RWPE1 (cell line): ENCODE results near the gene SHISA2.

ENCODE experiments used
- CTCF ChIA-PET: fragments of 350-600 bp; sonication (Branson Sonifier 250); formaldehyde crosslinking; extraction: SDS; loops from one replicate; lab custom pipeline; 2021; lab: Yijun Ruan, JAX
- POLR2A ChIA-PET: fragments of 400-600 bp; formaldehyde crosslinking; extraction: SDS; loops from one replicate; lab custom pipeline; 2020; ENCODE audit warnings: antibody characterized with exemption; ENCODE audit not compliant: low non-redundant PET; lab: Yijun Ruan, JAX
- DNase-seq: peaks from one replicate; pipeline ENCODE4 v3.0.0; 2012; ENCODE audit warnings: low spot score
- H3K27ac ChIP-seq: fragments of 450-650 bp; 2 replicates; pipeline ENCODE4 v1.5.1; 2017
- CTCF ChIP-seq: fragments of 450-650 bp; conservative IDR thresholded peaks from 2 replicates; pipeline ENCODE4 v1.5.1; 2017; ENCODE audit warnings: low read depth, mild to moderate bottlenecking

Gene SHISA2

GRCh38 chr13:26017932-26018665 lies 33.7 kb downstream of the SHISA2 start:
- no peak for DNase-seq
- POLR2A ChIA-PET = no interaction called here
- no peak overlapping the region for H3K27ac ChIP-seq
- CTCF ChIA-PET = no interaction called here
- no peak for TF ChIP-seq CTCF

- POLR2A ChIA-PET = no interaction called here
- CTCF ChIA-PET = no interaction called here
- no peak overlapping the region for H3K27ac ChIP-seq
- DNase-seq = no peak
- TF ChIP-seq CTCF = no peak
Observed at GRCh38 chr13:26017196-26017921, 34.5 kb downstream of the SHISA2 start.

GRCh38 chr13:26016189-26016588 lies 35.6 kb downstream of the SHISA2 start:
- ChIA-PET CTCF (no interaction called here), POLR2A (no interaction called here)
- no peak for DNase-seq
- no peak for TF ChIP-seq CTCF
- H3K27ac ChIP-seq = no peak overlapping the region

GRCh38 chr13:26015271-26016125 lies 36.3 kb downstream of the SHISA2 start:
- H3K27ac ChIP-seq = no peak overlapping the region
- no peak for TF ChIP-seq CTCF
- POLR2A ChIA-PET = no interaction called here
- DNase-seq = no peak
- CTCF ChIA-PET = no interaction called here

- no peak for TF ChIP-seq CTCF
- ChIA-PET POLR2A (no interaction called here), CTCF (interaction anchor here (0.6 kb wide), 1 partner anchor 846 kb away, joined by 4 read pairs; no protein-coding TSS in a partner anchor)
- no peak for DNase-seq
- no peak overlapping the region for H3K27ac ChIP-seq
Observed at GRCh38 chr13:26012995-26013394, 38.8 kb downstream of the SHISA2 start.
